Gastroesophageal sphincter (tissue), 3 donors: ENCODE measurements around the gene CIRBP.

ENCODE experiments used
- EP300 ChIP-seq: sonication (generic); formaldehyde crosslinking; IDR thresholded peaks from one replicate; pipeline ENCODE4 v1.6.1; 2017; ENCODE audit warnings: antibody characterized with exemption, mild to moderate bottlenecking
- POLR2A ChIP-seq, 2 donors: fragments of 450-650 bp; IDR thresholded peaks; one replicate each; pipeline ENCODE4 v1.6.1; 2017; ENCODE audit warnings: antibody characterized with exemption in 2 of 2, mild to moderate bottlenecking in 2 of 2, moderate library complexity in 1 of 2
- POLR2AphosphoS5 ChIP-seq: sonication (generic); formaldehyde crosslinking; IDR thresholded peaks from one replicate; pipeline ENCODE4 v1.6.1; 2017; ENCODE audit warnings: antibody characterized with exemption
- TF ChIP-seq, protein P1 (sequence below), 4 experiments: fragments of 200-600 bp in 2 of 4; fragments of 450-650 bp in 2 of 4; sonication (generic) in 1 of 4; IDR thresholded peaks; one replicate each; pipeline ENCODE4 v1.5.1; 2017 to 2019; ENCODE audit warnings: antibody characterized with exemption in 4 of 4, mild to moderate bottlenecking in 2 of 4, moderate library complexity in 2 of 4

- TF ChIP-seq, protein P1, sequence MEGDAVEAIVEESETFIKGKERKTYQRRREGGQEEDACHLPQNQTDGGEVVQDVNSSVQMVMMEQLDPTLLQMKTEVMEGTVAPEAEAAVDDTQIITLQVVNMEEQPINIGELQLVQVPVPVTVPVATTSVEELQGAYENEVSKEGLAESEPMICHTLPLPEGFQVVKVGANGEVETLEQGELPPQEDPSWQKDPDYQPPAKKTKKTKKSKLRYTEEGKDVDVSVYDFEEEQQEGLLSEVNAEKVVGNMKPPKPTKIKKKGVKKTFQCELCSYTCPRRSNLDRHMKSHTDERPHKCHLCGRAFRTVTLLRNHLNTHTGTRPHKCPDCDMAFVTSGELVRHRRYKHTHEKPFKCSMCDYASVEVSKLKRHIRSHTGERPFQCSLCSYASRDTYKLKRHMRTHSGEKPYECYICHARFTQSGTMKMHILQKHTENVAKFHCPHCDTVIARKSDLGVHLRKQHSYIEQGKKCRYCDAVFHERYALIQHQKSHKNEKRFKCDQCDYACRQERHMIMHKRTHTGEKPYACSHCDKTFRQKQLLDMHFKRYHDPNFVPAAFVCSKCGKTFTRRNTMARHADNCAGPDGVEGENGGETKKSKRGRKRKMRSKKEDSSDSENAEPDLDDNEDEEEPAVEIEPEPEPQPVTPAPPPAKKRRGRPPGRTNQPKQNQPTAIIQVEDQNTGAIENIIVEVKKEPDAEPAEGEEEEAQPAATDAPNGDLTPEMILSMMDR (IDR thresholded peaks at IDR 0.05): peak in 3 of 4 experiments; percentile 98 to 99 (median 99)
- TF ChIP-seq POLR2A (IDR thresholded peaks at IDR 0.05) (no peak), EP300 (no peak), POLR2AphosphoS5 (peak; percentile 70)
Observed at GRCh38 chr19:1243768-1244692, 25.1 kb upstream of the CIRBP start.
